LNCAP (cell line): ENCODE data around the gene EHMT1.

Source experiments
- TF ChIP-seq, protein P1 (sequence below): fragments of 450-650 bp; IDR thresholded peaks from 2 replicates; pipeline ENCODE4 v1.5.1; 2017; ENCODE audit warnings: mild to moderate bottlenecking

EHMT1 gene

DNA sequence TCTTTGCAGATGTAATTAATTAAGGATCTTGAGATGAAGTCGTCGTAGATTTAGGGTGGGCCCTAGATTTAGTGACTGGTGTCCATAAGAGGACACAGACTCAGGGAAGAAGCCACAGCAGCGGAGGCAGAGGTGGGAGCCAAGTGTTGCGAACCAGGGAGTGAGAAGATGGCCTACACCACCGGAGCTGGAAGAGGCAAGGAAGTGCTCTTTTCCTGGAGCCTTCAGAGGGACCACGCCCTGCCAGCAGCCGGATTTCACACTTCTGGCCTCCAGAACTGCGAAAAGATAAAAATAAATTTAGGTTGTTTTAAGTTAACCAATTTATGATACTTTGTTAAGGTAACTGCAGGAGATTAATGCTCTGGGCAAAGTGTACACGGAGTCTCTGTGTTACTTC is 30.7 kb downstream of the EHMT1 start:
- TF ChIP-seq, protein P1, sequence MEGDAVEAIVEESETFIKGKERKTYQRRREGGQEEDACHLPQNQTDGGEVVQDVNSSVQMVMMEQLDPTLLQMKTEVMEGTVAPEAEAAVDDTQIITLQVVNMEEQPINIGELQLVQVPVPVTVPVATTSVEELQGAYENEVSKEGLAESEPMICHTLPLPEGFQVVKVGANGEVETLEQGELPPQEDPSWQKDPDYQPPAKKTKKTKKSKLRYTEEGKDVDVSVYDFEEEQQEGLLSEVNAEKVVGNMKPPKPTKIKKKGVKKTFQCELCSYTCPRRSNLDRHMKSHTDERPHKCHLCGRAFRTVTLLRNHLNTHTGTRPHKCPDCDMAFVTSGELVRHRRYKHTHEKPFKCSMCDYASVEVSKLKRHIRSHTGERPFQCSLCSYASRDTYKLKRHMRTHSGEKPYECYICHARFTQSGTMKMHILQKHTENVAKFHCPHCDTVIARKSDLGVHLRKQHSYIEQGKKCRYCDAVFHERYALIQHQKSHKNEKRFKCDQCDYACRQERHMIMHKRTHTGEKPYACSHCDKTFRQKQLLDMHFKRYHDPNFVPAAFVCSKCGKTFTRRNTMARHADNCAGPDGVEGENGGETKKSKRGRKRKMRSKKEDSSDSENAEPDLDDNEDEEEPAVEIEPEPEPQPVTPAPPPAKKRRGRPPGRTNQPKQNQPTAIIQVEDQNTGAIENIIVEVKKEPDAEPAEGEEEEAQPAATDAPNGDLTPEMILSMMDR = no peak

DNA sequence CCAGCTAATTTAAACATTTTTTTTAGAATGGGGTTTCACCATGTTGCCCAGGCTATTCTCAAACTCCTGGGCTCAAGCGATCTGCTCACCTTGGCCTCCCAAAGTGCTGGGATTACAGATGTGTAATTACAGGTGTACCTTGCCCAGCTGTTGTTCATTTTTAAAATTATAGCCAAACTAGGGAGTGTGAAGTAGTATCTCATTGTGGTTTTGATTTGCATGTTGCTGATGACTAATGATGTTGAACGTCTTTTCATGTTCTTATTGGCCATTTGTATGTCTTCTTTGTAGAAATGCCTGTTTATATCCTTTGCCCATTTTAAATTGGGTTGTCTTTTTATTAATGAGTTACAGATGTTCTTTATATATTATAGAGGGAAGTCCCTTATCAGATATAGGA is 31.5 kb downstream of the EHMT1 start:
- TF ChIP-seq, protein P1 = no peak

DNA sequence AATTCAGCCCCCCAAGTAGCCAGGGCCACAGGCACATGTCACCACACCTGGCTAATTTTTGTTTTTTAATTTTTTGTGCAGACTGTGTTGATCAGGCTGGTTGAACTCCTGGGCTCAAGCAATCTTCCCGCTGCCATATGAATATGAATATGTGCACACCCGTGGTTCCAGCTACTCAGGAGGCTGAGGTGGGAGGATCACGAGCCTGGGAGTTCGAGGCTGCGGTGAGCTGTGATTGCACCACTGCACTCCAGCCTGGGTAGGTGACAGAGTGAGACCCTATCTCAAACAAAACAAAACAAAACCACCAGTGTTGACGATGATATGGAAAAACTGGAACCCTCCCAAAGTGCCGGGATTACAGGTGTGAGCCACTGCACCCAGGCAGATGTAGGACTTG is 32.0 kb downstream of the EHMT1 start:
- TF ChIP-seq, protein P1 = no peak

DNA sequence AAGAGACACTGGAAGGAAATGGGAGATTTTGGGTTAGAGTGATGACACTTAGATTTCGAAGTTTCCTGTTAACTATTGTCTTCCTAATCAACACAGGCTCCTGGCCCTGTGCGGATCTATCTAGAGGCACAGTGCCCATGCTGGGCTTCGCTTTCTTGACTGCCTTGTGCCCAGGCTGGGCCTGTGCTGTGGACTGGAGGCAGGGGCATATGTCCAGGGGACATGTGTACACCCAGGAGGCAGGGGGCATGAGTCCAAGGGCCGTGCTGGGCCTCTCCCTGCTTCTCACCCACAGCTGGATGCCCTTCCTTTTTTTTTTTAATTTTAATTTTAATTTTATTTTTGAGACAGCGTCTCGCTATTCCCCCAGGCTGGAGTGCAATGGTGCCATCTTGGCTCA is 37.6 kb downstream of the EHMT1 start:
- TF ChIP-seq, protein P1 = no peak

DNA sequence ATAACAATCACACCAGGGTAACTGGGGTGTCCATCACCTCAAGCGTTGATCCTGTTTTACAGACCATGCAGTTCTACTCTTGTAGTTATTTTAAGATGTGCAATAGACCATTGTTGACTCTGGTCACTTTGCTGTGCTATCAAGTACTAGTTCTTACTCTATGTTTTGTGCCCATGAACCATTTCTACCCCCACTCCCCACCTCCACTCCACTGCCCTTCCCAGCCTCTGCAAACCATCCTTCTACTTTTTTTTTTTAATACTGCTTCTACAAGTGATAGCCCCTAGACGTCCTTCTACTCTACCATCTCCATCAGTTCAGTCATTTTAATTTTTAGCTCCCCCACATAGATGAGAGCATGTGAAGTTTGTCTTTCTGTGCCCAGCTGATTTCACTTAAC is 38.8 kb downstream of the EHMT1 start:
- TF ChIP-seq, protein P1 = no peak

DNA sequence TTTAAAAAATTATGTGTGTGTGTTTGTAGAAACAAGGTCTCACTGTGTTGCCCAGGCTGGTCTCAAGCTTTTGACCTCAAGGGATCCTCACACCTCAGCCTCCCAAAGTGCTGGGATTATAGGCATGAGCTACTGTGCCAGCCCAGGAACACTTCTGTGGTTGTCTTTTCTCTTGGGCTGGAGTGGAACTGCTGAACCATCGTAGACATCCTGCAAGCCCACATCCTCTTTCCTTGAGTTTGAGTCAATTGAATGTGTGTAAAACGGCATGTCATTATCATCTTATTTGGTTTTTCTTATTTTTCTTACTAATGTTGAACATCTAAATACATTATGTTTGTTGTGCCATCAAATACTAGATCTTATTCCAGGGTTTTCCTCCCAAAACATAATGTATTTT is 40.0 kb downstream of the EHMT1 start:
- TF ChIP-seq, protein P1 = no peak

DNA sequence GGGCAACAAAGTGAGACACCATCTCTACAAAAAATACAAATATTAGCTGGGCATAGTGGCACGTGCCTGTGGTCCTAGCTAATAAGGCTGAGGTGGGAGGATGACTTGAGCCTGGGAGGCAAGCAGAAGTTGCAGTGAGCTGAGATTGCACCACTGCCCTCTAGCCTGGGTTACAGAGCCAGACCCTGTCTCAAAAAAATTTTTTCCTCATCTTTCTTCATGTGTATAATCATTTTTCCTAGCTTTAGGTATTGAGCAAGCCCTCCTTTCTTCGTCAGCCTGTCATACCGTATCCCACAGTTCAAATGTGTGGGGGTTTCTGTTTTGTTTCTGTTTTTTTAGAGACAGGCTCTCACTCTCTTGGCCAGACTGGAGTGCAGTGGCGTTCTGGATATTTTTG is 41.3 kb downstream of the EHMT1 start:
- TF ChIP-seq, protein P1 = no peak

DNA sequence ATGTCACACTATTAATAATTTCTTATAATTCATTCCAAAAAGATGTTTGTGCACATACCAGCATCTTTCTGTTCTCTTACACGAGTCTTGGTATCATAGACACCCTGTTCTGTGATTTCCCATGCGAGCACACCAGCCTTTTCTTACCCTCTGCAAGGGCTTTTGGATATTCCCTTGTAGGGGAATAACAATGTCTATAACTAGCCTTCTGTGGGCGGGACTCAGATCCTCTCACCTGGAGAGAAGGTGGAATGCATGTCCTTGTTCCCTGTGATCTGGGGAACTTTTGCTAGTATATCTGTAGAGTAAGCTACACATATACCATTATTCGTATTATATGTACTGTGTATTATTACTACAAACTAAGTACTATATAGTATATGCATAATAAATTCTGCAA is 44.8 kb downstream of the EHMT1 start:
- TF ChIP-seq, protein P1 = no peak
